Nephron progenitor cell (in vitro differentiated cells): ENCODE measurements around the gene RPRD1A.
"Not testable (repeated sequence)": the region's sequence is repeated elsewhere in the genome, so short reads cannot be mapped to it uniquely, and the experiment has no call there.

Experiments
- DNase-seq: peaks from one replicate; pipeline ENCODE4 v3.0.0; 2021
- H3K27ac Mint-ChIP-seq: 2 replicates; pipeline ENCODE4 v1.8.0; 2021; ENCODE audit warnings: mild to moderate bottlenecking, moderate library complexity, mixed read lengths
- H3K27me3 Mint-ChIP-seq: 2 replicates; pipeline ENCODE4 v1.8.0; 2021; ENCODE audit warnings: mild to moderate bottlenecking, low read depth, mixed read lengths; ENCODE audit not compliant: poor library complexity
- H3K36me3 Mint-ChIP-seq: 2 replicates; pipeline ENCODE4 v1.8.0; 2021; ENCODE audit warnings: low read depth, mixed read lengths
- H3K4me1 Mint-ChIP-seq: 2 replicates; pipeline ENCODE4 v1.8.0; 2021; ENCODE audit warnings: mixed read lengths
- H3K4me3 Mint-ChIP-seq: 2 replicates; pipeline ENCODE4 v1.8.0; 2021; ENCODE audit warnings: mild to moderate bottlenecking, moderate library complexity, mixed read lengths
- H3K9me3 Mint-ChIP-seq: 2 replicates; pipeline ENCODE4 v1.8.0; 2021; ENCODE audit warnings: mild to moderate bottlenecking, moderate library complexity, mixed read lengths
- CTCF ChIP-seq: fragments of 200-600 bp; sonication (generic); IDR thresholded peaks from 2 replicates; pipeline ENCODE4 v1.5.0; 2021; ENCODE audit warnings: antibody characterized with exemption

Gene RPRD1A

GRCh38 chr18:36067055-36067957 is at the start of gene RPRD1A:
Gene RPRD1A (minus strand): TSS chr18:36067559. CDS start chr18:36067404, 155 bp downstream.
- peak within 1 kb of the TSS; percentile 99 for H3K4me3 Mint-ChIP-seq
- no peak for TF ChIP-seq CTCF
- peak within 1 kb of the TSS; percentile 92 for H3K27ac Mint-ChIP-seq
- peaks cover 17% of the 10 kb centered on the region for H3K27me3 Mint-ChIP-seq
- H3K4me1 Mint-ChIP-seq, result peaks cover 29% of the 10 kb centered on the region
- peaks cover 33% of the 10 kb centered on the region for H3K36me3 Mint-ChIP-seq
- DNase-seq, result peak; percentile 99
- H3K9me3 Mint-ChIP-seq, result peaks cover 17% of the 10 kb centered on the region

- not testable (repeated sequence) for H3K27ac Mint-ChIP-seq
Measured at GRCh38 chr18:36116771-36117170, 49.4 kb upstream of the RPRD1A start.

GRCh38 chr18:36114738-36115137 is 47.4 kb upstream of the RPRD1A start:
- Mint-ChIP-seq H3K4me1 (no peaks in the 10 kb centered on the region), H3K4me3 (no peak overlapping the region), H3K9me3 (no peaks in the 10 kb centered on the region), H3K27me3 (no peaks in the 10 kb centered on the region), H3K27ac (no peak overlapping the region), H3K36me3 (peaks cover 85% of the 10 kb centered on the region)
- TF ChIP-seq CTCF, result no peak
- DNase-seq, result no peak

More at GRCh38 chr18:36116771-36117170, 49.4 kb upstream of the RPRD1A start:
- not testable (repeated sequence) for H3K9me3 Mint-ChIP-seq, H3K27me3 Mint-ChIP-seq, H3K4me1 Mint-ChIP-seq, H3K4me3 Mint-ChIP-seq, DNase-seq
- H3K36me3 Mint-ChIP-seq, result peaks cover 87% of the 10 kb centered on the region

GRCh38 chr18:36114251-36114650 is 46.9 kb upstream of the RPRD1A start:
- H3K9me3 Mint-ChIP-seq, result no peaks in the 10 kb centered on the region
- no peak for TF ChIP-seq CTCF
- no peak for DNase-seq
- no peaks in the 10 kb centered on the region for H3K4me1 Mint-ChIP-seq
- no peaks in the 10 kb centered on the region for H3K27me3 Mint-ChIP-seq
- peak overlapping the region; percentile 20 for H3K27ac Mint-ChIP-seq
- H3K36me3 Mint-ChIP-seq, result peaks cover 84% of the 10 kb centered on the region
- H3K4me3 Mint-ChIP-seq, result no peak overlapping the region

- no peaks in the 10 kb centered on the region for H3K9me3 Mint-ChIP-seq
- peaks cover 71% of the 10 kb centered on the region for H3K36me3 Mint-ChIP-seq
- H3K27ac Mint-ChIP-seq, result no peak overlapping the region
- no peaks in the 10 kb centered on the region for H3K27me3 Mint-ChIP-seq
- no peak for TF ChIP-seq CTCF
- H3K4me3 Mint-ChIP-seq, result no peak overlapping the region
- no peaks in the 10 kb centered on the region for H3K4me1 Mint-ChIP-seq
- no peak for DNase-seq
Measured at GRCh38 chr18:36112302-36112701, 44.9 kb upstream of the RPRD1A start.

GRCh38 chr18:36109737-36110136 is 42.4 kb upstream of the RPRD1A start:
- peaks cover 46% of the 10 kb centered on the region for H3K36me3 Mint-ChIP-seq
- no peaks in the 10 kb centered on the region for H3K27me3 Mint-ChIP-seq
- no peak overlapping the region for H3K27ac Mint-ChIP-seq
- H3K9me3 Mint-ChIP-seq, result no peaks in the 10 kb centered on the region
- no peaks in the 10 kb centered on the region for H3K4me1 Mint-ChIP-seq
- no peak overlapping the region for H3K4me3 Mint-ChIP-seq
- TF ChIP-seq CTCF, result no peak
- DNase-seq, result no peak
